Measurements from ENCODE around the gene TRIM37. TPM values are rescaled to one million over a fixed set of nuclear protein-coding genes. Genes with fewer than 3 reads are reported as not detected.
"Not testable (repeated sequence)": the region's sequence is repeated elsewhere in the genome, so short reads cannot be mapped to it uniquely, and the experiment has no call there.

The TRIM37 gene
- total RNA-seq, 2 donors from 2014 or later = 26.3 to 31.1 TPM

DNA sequence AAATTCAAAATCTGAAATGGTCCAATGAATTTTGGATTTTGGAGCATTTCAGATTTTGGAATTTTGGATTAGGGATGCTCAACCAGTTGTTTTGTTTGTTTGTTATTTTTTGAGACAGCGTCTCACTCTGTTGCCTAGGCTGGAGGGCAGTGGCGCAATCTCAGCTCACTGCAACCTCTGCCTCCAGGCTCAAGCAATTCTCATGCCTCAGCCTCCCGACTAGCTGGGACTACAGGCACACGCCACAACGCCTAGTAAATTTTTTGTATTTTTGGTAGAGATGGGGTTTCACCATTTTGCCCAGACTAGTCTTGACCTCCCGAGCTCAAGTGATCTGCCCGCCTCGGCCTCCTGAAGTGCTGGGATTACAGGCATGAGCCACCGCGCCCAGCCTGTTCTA, 31.7 kb upstream of the TRIM37 start:
- not testable (repeated sequence) for ATAC-seq (replicated peaks in 1 of 2); H3K27ac Mint-ChIP-seq; DNase-seq; H3K4me1 Mint-ChIP-seq (ENCODE audit: low read depth); H3K36me3 Mint-ChIP-seq (ENCODE audit: insufficient read depth in 2 of 2); H3K9me3 Mint-ChIP-seq; H3K4me3 Mint-ChIP-seq; H3K27me3 Mint-ChIP-seq (ENCODE audit: low read depth)

DNA sequence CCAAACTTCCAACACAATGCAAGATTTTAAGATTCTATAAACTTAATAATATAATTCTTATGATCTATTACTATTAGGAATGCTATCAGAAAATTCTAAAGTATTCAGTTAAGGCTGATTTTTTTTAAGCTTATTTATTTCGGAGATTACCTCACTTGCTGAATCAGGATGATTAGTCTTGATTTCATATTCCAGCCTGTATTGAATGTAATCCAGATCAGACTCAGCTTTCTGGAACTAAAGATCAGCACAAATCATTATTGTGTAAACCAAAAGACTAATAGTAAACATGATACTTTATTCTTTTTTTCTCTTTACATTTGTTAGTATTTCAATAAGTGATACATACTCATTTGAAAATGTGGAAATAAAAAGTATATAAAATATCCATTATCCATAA, 24.5 kb upstream of the TRIM37 start:
- ATAC-seq (replicated peaks in 1 of 2) = no peak
- H3K9me3 Mint-ChIP-seq = no peaks in the 10 kb centered on the region
- H3K36me3 Mint-ChIP-seq (ENCODE audit: insufficient read depth in 2 of 2) = no peaks in the 10 kb centered on the region
- no peak for DNase-seq
- no peaks in the 10 kb centered on the region for H3K27me3 Mint-ChIP-seq (ENCODE audit: low read depth)
- no peak overlapping the region for H3K27ac Mint-ChIP-seq
- peaks cover 5% of the 10 kb centered on the region for H3K4me1 Mint-ChIP-seq (ENCODE audit: low read depth)
- H3K4me3 Mint-ChIP-seq = no peak overlapping the region

DNA sequence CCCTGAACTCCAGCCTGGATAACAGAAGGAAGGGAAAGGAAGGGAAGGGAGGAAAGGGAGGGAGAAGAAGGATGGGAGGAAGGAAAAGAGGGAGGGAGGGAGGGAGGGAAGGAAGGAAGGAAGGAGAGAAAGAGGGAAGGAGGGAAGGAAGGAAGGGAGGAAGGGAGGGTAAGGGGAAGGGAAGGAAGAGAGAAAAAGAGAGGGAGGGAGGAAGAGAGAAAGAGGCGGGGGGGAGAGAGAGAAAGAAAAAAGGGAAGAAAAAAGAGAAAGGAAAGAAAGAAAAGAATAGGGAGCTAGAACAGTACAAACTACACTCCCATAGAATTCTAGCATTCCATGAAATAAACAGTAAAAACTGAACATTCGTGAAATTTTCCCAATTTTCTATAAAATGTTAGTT, 23.1 kb upstream of the TRIM37 start:
- DNase-seq (no peak), ATAC-seq (replicated peaks in 1 of 2) (no peak)
- peaks cover 0 to 2% of the 10 kb centered on the region in 2 donors for H3K36me3 Mint-ChIP-seq (ENCODE audit: insufficient read depth in 2 of 2)
- H3K27me3 Mint-ChIP-seq (ENCODE audit: low read depth) = no peaks in the 10 kb centered on the region
- no peak overlapping the region for H3K4me3 Mint-ChIP-seq
- no peak overlapping the region for H3K27ac Mint-ChIP-seq
- H3K9me3 Mint-ChIP-seq = no peaks in the 10 kb centered on the region
- peaks cover 5% of the 10 kb centered on the region for H3K4me1 Mint-ChIP-seq (ENCODE audit: low read depth)

DNA sequence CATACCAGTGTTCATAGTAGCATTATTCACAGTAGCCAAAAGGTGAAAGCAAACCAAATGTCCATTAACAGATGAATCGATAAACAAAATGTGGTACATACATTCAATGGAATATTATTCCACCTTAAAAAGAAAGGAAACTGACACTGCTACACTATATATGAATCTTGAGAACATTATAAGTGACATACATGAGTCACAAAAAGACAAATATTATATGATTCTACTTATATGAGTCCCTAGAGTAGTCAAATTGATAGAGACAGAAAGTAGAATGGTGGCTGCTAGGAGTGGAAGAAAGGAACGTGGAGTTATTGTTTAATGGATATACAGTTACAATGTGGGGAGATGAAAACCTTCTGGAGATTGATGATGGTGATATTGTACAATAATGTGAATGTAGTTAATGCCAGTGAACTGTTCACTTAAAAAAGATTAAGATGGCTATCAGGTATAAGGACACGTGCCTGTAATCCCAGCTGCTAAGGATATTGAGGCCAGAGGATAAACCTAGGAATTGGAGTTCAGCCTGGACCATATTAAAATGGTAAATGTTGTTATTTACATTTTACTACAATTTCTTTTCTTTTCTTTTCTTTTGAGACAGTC, 20.2 kb upstream of the TRIM37 start:
- H3K27ac Mint-ChIP-seq = peak overlapping the region; percentile 18
- H3K4me1 Mint-ChIP-seq (ENCODE audit: low read depth) = peaks cover 5% of the 10 kb centered on the region
- no peak overlapping the region for H3K4me3 Mint-ChIP-seq
- ATAC-seq (replicated peaks in 1 of 2) (peak in 1 of 2 donors; percentile 67), DNase-seq (no peak)
- peaks cover 2% of the 10 kb centered on the region in 2 donors for H3K36me3 Mint-ChIP-seq (ENCODE audit: insufficient read depth in 2 of 2)
- no peaks in the 10 kb centered on the region for H3K9me3 Mint-ChIP-seq
- H3K27me3 Mint-ChIP-seq (ENCODE audit: low read depth) = no peaks in the 10 kb centered on the region

DNA sequence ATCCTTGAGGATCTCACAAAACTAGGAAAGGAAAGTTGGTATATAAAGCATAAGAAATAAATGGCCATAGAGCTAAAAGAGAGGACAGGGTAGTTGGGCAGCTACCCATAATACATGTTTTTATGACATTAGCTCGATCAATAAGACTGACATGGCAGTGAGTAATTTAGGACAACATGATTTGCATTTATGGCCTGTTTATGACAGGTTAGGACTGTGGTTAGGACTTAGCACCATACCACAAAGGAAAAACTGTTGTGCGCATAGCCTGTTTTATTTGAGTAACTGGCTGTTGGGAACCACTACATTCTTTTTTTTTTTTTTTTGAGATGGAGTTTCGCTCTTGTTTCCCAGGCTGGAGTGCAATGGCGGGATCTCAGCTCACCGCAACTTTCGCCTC, 18.0 kb upstream of the TRIM37 start:
- DNase-seq (no peak), ATAC-seq (replicated peaks in 1 of 2) (peak in 1 of 2 donors; percentile 39)
- no peak overlapping the region for H3K27ac Mint-ChIP-seq
- H3K36me3 Mint-ChIP-seq (ENCODE audit: insufficient read depth in 2 of 2) = peaks cover 2% of the 10 kb centered on the region in 2 donors
- peaks cover 5% of the 10 kb centered on the region for H3K4me1 Mint-ChIP-seq (ENCODE audit: low read depth)
- H3K4me3 Mint-ChIP-seq = no peak overlapping the region
- H3K9me3 Mint-ChIP-seq = no peaks in the 10 kb centered on the region
- no peaks in the 10 kb centered on the region for H3K27me3 Mint-ChIP-seq (ENCODE audit: low read depth)

DNA sequence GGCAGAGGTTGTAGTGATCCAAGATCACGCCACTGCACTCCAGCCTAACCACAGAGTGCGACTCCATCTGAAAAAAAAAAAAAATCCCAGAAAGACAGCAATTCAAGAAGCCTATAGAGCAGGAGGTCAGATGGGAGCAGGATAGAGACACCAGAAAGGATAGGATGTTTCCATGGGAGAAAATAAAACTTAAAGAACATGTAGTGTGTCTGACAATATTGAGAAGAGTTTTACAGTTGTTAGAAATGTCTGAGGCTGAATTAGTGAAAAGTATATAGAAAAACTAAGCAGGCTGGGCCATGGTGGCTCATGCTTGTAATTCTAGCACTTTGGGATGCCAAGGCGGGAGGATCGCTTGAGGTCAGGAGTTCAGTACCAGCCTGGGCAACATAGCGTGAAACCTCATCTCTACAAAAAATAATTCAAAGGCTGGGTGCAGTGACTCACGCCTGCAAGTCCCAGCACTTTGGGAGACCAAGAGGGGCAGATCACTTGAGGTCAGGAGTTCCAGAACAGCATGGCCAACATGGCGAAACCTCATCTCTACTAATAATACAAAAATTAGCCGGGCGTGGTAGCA, 15.3 kb upstream of the TRIM37 start:
- Mint-ChIP-seq H3K36me3 (ENCODE audit: insufficient read depth in 2 of 2) (peaks cover 2 to 12% of the 10 kb centered on the region in 2 donors), H3K27ac (no peak overlapping the region), H3K9me3 (no peaks in the 10 kb centered on the region), H3K27me3 (ENCODE audit: low read depth) (no peaks in the 10 kb centered on the region), H3K4me3 (no peak overlapping the region), H3K4me1 (ENCODE audit: low read depth) (peaks cover 4% of the 10 kb centered on the region)
- ATAC-seq (replicated peaks in 1 of 2) (no peak), DNase-seq (no peak)

DNA sequence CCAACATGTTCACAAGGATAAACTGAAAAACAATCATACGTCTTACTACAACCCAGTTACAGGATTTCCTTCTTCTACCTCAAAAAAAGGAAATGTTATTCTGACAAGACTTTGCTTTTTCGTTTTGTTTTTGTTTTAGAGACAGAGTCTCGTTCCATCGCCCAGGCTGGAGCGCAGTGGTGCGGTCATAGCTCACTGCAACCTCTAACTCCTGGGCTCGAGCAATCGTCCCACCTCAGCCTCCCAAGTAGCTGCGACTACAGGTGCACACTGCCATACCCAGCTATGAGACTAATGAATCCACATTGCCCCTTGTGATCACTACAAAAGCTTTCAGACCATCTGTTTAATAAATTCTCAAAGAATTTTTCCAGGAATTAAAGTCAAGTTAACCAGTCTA, 8.8 kb upstream of the TRIM37 start:
- Mint-ChIP-seq H3K36me3 (ENCODE audit: insufficient read depth in 2 of 2) (peaks cover 0 to 15% of the 10 kb centered on the region in 2 donors), H3K27ac (no peak overlapping the region), H3K9me3 (no peaks in the 10 kb centered on the region), H3K4me1 (ENCODE audit: low read depth) (no peaks in the 10 kb centered on the region), H3K4me3 (no peak overlapping the region), H3K27me3 (ENCODE audit: low read depth) (no peaks in the 10 kb centered on the region)
- no peak for ATAC-seq (replicated peaks in 1 of 2)
- no peak for DNase-seq

DNA sequence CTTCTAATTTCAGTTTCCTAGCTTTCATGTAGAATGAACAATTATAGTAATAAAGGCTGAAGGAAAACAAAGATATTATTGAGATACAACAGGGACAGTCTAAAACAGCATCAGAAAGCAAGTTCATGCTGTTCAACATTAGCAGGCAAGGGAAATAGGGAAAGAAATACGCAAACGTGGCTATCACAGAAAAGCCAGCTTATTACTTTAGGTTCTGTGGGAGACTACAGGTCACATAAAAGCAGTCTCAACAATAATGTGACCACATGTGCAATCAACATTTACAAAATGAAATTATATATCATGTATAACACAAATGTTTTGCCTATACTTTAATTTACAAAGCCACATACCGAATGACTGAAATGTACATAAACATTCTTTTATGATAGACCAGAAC, 4.9 kb upstream of the TRIM37 start:
- Mint-ChIP-seq H3K27ac (peak overlapping the region; percentile 40), H3K4me1 (ENCODE audit: low read depth) (peaks cover 31% of the 10 kb centered on the region), H3K36me3 (ENCODE audit: insufficient read depth in 2 of 2) (peaks cover 2 to 14% of the 10 kb centered on the region in 2 donors), H3K27me3 (ENCODE audit: low read depth) (no peaks in the 10 kb centered on the region), H3K9me3 (no peaks in the 10 kb centered on the region), H3K4me3 (no peak overlapping the region)
- ATAC-seq (replicated peaks in 1 of 2) (no peak), DNase-seq (no peak)

DNA sequence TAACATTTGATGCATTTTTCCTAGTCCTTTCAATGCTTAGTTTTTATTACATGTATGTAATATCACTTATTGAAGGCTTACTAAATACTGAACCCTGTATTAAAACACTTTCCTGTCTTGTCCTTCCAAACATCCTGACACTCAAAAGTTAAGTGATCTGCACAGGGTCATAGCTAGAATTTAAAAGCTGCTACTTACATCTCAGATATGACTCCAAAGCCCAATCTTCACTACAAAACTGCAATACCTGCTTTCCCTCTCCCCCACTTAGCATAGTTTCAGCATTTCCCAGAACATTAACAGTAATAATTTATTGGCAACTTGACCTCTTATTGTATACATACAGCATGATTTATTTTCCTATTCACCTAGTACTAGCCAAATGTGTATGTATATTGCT, 4.3 kb upstream of the TRIM37 start:
- DNase-seq (no peak), ATAC-seq (replicated peaks in 1 of 2) (no peak)
- Mint-ChIP-seq H3K27me3 (ENCODE audit: low read depth) (no peaks in the 10 kb centered on the region), H3K4me3 (peak overlapping the region in 1 of 2 donors; percentile 33), H3K27ac (peak overlapping the region; percentile 2), H3K9me3 (no peaks in the 10 kb centered on the region), H3K36me3 (ENCODE audit: insufficient read depth in 2 of 2) (peaks cover 2 to 14% of the 10 kb centered on the region in 2 donors), H3K4me1 (ENCODE audit: low read depth) (peaks cover 32% of the 10 kb centered on the region)

DNA sequence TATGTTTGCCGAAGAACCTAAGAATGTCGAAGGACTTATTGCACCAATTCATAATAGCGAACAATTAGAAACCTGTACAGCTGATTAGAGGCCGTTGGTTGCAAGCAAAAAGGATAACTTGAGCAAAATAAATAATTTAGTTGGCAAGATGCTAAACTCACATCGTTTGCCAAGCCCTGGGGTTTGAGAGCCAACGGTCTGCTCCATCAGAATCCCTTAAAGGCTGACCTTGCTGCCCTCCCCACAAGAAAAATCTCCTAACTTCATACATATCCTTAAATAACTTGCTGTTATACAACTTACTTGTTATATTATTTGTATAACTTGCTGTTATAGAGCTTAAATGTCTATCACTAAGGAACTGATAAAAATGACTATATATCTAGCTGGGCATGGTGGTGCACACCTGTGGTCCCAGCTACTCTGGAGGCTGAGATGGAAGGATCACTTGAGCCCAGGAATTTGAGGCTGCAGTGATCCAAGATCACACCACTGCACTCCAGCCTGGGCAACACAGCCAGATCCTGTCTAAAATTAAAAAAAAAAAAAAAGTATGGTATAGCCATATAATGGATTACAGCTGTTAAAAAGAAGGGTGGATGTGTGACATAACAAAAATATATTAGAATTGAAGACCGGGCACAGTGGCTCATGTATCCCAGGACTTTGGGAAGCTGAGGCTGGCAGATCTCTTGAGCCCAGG, 1.9 kb upstream of the TRIM37 start:
- peak overlapping the region; percentile 33 for H3K27ac Mint-ChIP-seq
- peak overlapping the region; percentile 73 to 99 for H3K4me3 Mint-ChIP-seq
- DNase-seq (no peak), ATAC-seq (replicated peaks in 1 of 2) (no peak)
- H3K27me3 Mint-ChIP-seq (ENCODE audit: low read depth) = no peaks in the 10 kb centered on the region
- H3K4me1 Mint-ChIP-seq (ENCODE audit: low read depth) = peaks cover 55% of the 10 kb centered on the region
- H3K9me3 Mint-ChIP-seq = no peaks in the 10 kb centered on the region
- peaks cover 6 to 15% of the 10 kb centered on the region in 2 donors for H3K36me3 Mint-ChIP-seq (ENCODE audit: insufficient read depth in 2 of 2)

DNA sequence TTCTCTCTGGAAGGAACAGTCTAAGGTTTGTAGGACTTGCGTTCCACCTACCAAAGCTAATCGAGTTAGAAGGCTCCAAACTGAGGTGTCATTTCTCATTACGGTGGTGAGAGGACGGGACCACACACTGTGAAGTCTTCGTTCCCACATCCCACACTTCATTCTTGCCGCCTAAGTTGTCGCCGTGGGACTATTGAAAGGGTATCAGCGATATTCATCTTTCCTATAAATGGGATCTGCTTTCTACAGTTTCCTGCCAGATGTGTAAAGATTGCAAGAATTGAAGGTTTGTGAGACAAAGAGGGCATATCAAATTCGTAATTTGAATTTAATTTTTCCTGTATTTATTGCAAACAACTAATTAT, 608 bp upstream of the TRIM37 start:
- Mint-ChIP-seq H3K4me1 (ENCODE audit: low read depth) (peaks cover 64% of the 10 kb centered on the region), H3K4me3 (peak overlapping the region; percentile 97 to 99), H3K9me3 (no peaks in the 10 kb centered on the region), H3K27ac (peak overlapping the region; percentile 96), H3K27me3 (ENCODE audit: low read depth) (no peaks in the 10 kb centered on the region), H3K36me3 (ENCODE audit: insufficient read depth in 2 of 2) (peaks cover 6 to 18% of the 10 kb centered on the region in 2 donors)
- DNase-seq (no peak), ATAC-seq (replicated peaks in 1 of 2) (peak; percentile 31)

DNA sequence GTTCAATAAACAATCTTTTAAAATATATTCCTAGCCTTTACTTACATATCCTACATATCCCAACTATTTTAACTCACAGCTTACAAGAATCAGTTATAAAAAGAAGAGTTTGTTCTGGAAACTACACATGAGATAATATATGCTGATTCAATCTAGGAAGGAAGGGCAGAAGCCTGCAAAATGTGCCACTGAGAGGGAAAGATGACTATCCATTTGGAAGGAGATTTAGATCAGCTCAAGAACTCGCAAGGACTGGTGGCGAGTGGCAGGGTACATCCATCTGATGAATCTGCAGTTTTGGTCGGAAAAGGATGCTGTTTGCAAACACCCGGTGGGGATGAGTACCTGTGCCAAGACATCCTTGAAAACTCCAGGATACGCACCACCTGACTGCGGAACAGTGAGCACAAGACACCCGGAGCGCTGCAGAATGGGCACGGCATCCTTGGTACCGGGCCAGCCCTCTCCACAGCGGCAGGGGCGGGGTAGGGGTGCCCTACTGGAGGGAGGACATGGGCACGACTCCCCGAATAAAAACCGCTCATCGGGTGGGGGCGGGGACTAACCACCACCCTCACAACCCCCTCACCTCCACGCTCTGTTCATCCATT, 723 bp downstream of the TRIM37 start:
- ATAC-seq (replicated peaks in 1 of 2) (peak; percentile 46 to 56), DNase-seq (peak; percentile 75 to 82)
- no peaks in the 10 kb centered on the region for H3K9me3 Mint-ChIP-seq
- H3K27me3 Mint-ChIP-seq (ENCODE audit: low read depth) = no peaks in the 10 kb centered on the region
- H3K36me3 Mint-ChIP-seq (ENCODE audit: insufficient read depth in 2 of 2) = peaks cover 6 to 22% of the 10 kb centered on the region in 2 donors
- peaks cover 75% of the 10 kb centered on the region for H3K4me1 Mint-ChIP-seq (ENCODE audit: low read depth)
- peak overlapping the region; percentile 97 to 99 for H3K4me3 Mint-ChIP-seq
- peak overlapping the region; percentile 96 for H3K27ac Mint-ChIP-seq

DNA sequence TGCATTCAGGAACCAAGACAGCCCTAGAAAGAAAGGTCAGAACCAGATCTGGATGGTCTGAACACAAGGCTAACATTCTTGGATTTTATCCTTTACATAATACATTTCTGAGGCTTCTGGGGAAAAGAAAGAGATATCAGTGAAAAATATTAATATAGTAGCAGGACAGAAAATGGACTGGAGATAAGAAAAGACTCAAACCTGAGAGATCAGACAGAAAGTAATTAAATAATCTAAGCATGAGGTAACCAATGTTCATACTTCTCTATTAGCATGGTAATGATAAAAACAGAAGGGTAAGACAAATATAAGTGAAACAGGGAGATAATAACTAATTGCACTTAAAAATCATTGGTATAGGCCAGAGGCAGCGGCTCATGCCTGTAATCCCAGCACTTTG, 5.5 kb downstream of the TRIM37 start:
- H3K27ac Mint-ChIP-seq = no peak overlapping the region
- H3K36me3 Mint-ChIP-seq (ENCODE audit: insufficient read depth in 2 of 2) = peaks cover 7 to 28% of the 10 kb centered on the region in 2 donors
- H3K4me1 Mint-ChIP-seq (ENCODE audit: low read depth) = peaks cover 72% of the 10 kb centered on the region
- H3K27me3 Mint-ChIP-seq (ENCODE audit: low read depth) = no peaks in the 10 kb centered on the region
- peaks cover 0 to 3% of the 10 kb centered on the region in 2 donors for H3K9me3 Mint-ChIP-seq
- ATAC-seq (replicated peaks in 1 of 2) = no peak
- no peak for DNase-seq
- H3K4me3 Mint-ChIP-seq = no peak overlapping the region
